ENCODE results near the gene DHRSX.
"Not testable (repeated sequence)": the region's sequence is repeated elsewhere in the genome, so short reads cannot be mapped to it uniquely, and the experiment has no call there.

The DHRSX gene

GRCh38 chrX:2299871-2300270 lies 200.9 kb downstream of the DHRSX start:
- DNase-seq, result no peak

GRCh38 chrX:2286731-2287130 lies 214.0 kb downstream of the DHRSX start:
- DNase-seq, result no peak

GRCh38 chrX:2284601-2285000 lies 216.2 kb downstream of the DHRSX start:
- no peak for DNase-seq

GRCh38 chrX:2284133-2284532 lies 216.6 kb downstream of the DHRSX start:
- DNase-seq, result no peak

- DNase-seq, result no peak
Observed at GRCh38 chrX:2283111-2283859, 217.5 kb downstream of the DHRSX start.

- no peak for DNase-seq
Observed at GRCh38 chrX:2282490-2283090, 218.2 kb downstream of the DHRSX start.

GRCh38 chrX:2272337-2272736 lies 228.4 kb downstream of the DHRSX start:
- DNase-seq, result no peak

GRCh38 chrX:2271595-2271994 lies 229.2 kb downstream of the DHRSX start:
- DNase-seq, result not testable (repeated sequence)

GRCh38 chrX:2270783-2271182 lies 230.0 kb downstream of the DHRSX start:
- not testable (repeated sequence) for DNase-seq

GRCh38 chrX:2267890-2268289 lies 232.9 kb downstream of the DHRSX start:
- no peak for DNase-seq

- DNase-seq, result no peak
Observed at GRCh38 chrX:2266445-2267349, 234.1 kb downstream of the DHRSX start.

GRCh38 chrX:2265658-2266444 lies 234.9 kb downstream of the DHRSX start:
- DNase-seq, result not testable (repeated sequence)

- no peak for DNase-seq
Observed at GRCh38 chrX:2264179-2265030, 236.4 kb downstream of the DHRSX start.

GRCh38 chrX:2263203-2263602 lies 237.6 kb downstream of the DHRSX start:
- DNase-seq, result no peak

GRCh38 chrX:2262668-2263055 lies 238.1 kb downstream of the DHRSX start:
- no peak for DNase-seq

- no peak for DNase-seq
Observed at GRCh38 chrX:2261831-2262667, 238.7 kb downstream of the DHRSX start.

- DNase-seq, result no peak
Observed at GRCh38 chrX:2252331-2253065, 248.3 kb downstream of the DHRSX start.

GRCh38 chrX:2251211-2251610 lies 249.6 kb downstream of the DHRSX start:
- no peak for DNase-seq

- DNase-seq, result no peak
Observed at GRCh38 chrX:2243913-2244460, 256.8 kb downstream of the DHRSX start.

- DNase-seq, result no peak
Observed at GRCh38 chrX:2242980-2243379, 257.8 kb downstream of the DHRSX start.

All from stimulated activated CD8-positive, alpha-beta memory T cell treated with anti-CD3 and anti-CD28 coated beads, Interleukin-4, amount 100 ng/mL, for 48 hours (primary cell).